Body of pancreas (tissue), 4 donors: ENCODE data around the gene THADA.

Source experiments
- CTCF ChIP-seq, 7 experiments: fragments of 450-650 bp in 4 of 7; fragments of 200-600 bp in 3 of 7; sonication (generic) in 3 of 7; IDR thresholded peaks; one replicate each; pipeline ENCODE4 v1.5.1; 2016 to 2019; ENCODE audit warnings: antibody characterized with exemption in 7 of 7
- POLR2A ChIP-seq, 3 donors: fragments of 450-650 bp; IDR thresholded peaks; one replicate each; pipeline ENCODE4 v1.6.1; 2016; ENCODE audit warnings: antibody characterized with exemption in 3 of 3, mild to moderate bottlenecking in 2 of 3

- TF ChIP-seq CTCF (IDR thresholded peaks at IDR 0.05), result no peak
- TF ChIP-seq POLR2A (IDR thresholded peaks at IDR 0.05), result no peak
Measured at GRCh38 chr2:43376523-43377198, 219.2 kb downstream of the THADA start.
